Left forelimb (tissue), 1 donor: ENCODE measurements around the gene MOB2.

ENCODE experiments used
- DNase-seq: peaks from one replicate; pipeline ENCODE4 v3.0.0-alpha.2; 2018; ENCODE audit warnings: low spot score

Gene MOB2

DNA sequence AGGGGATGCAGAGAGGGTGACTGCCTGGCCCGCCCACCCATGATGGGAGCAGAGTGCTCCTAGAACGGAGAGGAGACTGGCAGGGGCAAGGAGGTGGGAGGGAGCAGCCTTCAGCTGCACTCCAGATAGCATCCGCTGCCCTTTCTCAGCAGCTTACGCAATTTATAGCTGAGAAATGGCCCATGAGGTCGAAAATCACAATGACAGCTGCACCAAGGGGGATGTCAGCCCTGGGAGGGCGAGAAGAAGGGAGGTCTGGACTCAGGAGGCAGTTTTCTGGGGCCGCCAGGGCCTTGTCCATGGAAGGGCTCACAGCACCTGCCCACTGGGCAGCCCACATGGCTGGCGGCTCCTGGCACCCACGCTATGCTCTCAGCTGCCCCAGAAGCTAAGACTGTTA is 17.6 kb upstream of the MOB2 start:
- DNase-seq = no peak

DNA sequence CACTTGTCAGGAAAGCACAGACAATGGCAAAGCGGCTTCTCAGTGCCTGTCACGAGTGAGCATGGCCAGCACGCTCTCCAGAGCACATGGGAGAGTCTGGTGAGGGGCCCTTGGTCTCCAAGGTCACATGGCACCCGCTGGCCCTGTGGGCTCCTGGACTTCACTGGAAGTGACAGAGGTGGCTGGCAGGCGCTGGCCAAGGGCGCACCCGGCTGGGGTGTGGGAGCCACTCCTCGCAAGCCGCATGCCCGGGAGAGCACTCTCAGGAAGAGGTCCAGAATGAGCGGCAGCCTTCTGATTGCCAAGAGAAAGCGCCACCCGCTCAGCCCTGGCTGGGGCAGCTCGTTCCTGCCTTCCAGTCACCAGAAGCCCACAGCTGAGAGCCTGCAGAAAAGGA is 17.1 kb upstream of the MOB2 start:
- no peak for DNase-seq

DNA sequence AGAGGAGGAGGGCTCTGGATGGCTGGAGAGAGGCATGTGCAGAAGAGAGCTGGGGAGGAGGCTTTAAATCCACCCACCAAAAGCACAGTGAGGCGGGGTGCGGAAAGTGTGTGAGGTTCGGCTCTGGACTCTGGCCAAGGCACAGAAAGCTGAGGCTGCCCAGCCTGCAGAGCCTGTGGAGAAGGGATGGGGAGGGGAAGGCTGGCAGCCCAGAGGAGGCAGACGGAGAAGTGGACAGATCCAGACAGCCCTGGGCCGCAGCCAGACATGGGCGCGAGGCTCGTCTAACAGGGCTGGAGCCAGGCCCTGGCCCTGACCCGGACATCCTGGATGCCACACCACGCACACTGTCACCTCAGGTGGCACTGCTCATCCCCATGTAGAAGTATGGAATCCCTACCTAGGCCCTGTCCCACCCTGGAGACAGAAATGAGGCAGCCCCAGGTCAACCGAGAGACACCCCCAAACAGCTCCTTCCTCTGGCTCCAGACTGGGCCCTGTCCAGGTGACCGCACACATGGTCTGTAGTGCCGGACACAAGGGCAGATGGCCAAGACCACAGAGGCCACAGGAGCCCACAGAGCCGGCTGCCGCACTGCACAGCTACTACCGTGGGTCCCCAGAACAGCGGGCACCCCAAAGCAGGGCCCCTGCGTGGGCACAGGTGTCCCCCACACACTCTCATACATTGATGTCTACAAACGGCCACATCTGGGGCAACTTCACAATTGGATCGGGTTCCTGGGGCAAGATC is 16.6 kb upstream of the MOB2 start:
- no peak for DNase-seq

DNA sequence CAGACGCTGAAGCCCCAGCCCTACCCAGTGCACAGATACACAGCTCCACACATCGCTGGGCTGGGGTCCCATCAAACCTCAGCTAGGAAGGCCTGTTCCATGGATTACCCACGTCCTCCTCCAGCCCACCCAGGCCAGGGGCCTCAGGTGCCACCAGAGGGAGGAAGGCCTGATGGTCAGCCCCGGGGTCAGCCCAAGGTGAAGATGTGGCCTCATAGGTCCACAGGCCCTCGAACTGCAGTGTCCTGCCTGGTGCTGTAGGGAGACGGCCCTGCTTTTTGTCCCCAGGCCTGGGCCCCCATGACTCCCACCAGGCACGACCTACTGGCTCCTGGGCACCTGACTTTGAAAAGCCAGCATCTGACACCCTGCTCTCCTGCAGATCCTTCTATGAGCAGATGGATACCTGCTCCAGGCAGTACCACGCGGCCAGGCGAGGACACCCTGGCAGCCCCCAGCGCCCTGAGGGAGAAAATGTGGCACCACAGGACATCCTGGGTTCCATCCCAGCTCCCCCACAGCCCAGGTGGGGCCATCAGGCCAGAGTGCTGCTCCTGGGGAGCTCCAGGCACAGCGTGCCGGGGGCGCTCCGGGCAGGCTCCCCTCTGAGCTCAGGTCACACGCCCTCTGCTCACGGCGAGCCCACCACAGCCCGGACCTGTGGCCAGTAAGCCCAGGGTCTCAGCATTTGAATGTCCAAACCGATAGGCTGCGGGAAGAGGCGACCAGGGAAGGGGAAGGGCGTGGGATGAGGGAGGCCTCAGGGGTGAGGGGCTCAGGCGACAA is 15.8 kb upstream of the MOB2 start:
- no peak for DNase-seq

DNA sequence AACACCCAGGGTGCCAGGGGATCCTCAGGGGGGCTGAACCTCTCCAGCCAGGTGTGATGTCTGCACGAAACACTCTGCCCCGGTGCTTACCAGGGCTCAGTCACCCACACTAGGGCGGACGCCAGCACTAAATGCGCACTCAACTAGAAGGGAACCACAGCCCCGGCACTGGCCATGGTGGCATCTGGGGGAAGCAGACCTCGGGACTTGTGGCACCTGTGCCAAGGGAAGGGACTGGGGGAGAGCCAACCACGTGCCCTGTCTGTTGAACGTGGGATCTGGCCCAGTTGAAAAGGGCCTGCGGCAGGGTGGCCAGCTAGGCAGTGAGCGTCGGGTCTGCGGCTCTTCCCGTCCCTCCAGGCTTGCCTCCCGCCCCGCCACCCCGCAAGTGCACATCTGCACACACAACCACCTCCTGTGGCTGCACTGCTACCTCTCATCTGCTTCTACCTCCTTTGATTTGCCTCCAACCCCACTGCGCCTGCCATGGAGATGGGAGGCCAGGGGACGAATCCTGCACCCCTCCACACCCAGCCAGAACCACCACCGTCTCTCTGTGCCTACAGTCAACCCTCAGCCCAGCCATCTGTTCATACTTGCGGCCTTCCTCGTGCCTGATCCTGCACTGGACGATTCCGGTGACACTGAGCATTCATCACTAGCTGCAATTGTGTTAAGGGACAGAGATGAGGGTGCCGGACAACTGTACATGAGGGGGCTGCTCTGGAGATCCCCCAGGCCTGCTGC is 15.0 kb upstream of the MOB2 start:
- no peak for DNase-seq

DNA sequence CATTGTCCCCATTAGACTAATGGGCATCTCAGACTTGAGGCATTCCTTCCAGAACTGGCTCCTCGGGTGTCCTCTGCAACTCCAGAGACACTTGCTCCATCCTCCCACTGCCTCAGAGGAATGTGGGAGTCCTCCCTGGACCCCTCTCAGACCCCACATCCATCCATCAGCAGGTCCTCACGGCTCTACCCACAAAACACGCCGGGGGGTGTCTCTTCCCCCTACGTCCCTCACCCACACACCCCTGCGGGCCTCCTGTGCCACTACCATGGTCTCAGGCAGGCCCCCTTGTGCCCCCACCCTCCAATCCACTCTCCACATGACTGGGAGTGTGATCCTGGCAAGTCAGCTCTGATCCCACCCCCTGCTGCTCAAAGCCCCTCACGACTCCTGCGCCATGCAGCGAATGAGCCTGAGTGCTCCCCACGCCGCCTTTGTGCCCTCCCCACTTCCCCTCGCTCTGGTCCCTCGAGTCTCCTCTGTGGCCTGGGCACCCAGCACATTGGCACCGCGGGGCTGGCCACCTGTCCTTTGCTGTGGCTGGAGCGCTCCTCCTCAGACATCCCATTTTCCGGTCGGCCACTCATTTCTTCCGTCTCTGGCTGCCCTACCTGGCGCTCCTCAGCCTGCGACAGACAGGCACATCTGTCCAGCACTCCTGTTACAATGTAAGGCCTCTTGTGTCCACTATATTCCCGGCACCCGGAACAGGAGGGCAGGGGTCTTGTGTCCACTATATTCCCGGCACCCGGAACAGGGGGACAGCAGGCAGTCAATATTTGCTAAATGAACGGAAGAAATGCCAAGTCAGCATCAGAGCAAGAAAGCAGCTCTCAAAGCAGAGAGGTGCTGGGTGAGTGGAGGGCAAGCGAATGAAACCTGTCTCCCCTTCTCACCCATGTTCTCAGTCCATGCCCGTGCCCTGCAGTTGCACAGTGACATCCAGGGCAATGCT is 14.2 kb upstream of the MOB2 start:
- DNase-seq = no peak

DNA sequence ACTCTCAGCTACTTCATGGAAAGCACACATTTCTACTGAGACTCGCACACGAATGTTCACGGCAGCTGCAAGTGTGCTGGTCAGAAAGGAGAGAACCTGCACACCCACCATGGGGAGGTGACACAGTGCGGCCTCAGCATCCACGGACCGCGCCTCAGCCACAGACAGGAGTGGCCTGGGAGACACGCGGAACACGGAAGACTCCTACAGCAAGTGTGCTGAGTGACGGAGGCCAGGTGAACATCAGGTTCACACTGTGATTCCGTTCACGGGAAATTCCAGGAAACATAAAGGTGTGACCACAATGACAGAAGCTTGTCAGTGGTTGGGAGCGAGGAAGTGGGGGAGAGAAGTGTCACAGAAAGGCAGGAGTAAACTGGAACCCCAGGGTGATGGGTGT is 13.3 kb upstream of the MOB2 start:
- no peak for DNase-seq

DNA sequence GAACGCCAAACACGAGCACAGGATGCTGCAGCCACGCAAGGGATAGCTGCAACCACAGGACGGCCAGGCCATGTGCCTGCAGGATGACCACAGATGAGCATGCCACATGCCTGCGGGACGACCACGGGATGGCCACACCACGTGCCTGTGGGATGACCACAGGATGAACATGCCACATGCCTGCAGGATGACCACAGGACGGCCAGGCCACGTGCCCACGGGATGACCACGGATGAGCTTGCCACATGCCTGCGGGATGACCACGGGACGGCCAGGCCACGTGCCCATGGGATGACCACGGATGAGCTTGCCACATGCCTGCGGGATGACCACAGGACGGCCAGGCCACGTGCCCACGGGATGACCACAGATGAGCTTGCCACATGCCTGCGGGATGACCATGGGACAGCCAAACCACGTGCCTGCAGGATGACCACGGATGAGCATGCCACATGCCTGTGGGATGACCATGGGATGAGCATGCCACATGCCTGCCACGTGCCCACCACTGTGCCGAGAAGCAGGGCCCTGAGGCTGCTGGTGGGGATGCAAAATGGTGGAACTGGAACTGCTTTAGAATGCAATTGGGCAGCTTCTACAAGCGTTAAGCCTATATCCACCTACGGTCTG is 12.8 kb upstream of the MOB2 start:
- no peak for DNase-seq

DNA sequence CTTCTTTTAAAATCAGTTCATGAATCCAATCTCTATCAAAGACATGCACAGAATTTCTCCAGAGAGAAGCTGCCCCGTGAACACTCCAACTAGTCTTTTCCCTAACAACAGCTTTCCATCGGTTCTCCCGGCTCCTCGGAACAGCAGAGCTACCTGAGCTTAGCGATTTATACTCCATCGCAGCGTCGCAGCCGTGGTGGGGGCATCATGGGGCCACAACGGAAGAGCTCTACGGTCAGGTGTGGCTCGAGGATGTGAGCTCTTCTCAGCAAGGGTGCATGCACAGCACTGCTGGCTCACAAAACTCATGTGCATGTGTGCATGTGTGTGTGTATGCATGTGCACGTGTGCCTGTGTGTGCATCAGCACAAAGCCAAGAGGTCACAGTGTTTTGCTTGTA is 11.7 kb upstream of the MOB2 start:
- DNase-seq = no peak

DNA sequence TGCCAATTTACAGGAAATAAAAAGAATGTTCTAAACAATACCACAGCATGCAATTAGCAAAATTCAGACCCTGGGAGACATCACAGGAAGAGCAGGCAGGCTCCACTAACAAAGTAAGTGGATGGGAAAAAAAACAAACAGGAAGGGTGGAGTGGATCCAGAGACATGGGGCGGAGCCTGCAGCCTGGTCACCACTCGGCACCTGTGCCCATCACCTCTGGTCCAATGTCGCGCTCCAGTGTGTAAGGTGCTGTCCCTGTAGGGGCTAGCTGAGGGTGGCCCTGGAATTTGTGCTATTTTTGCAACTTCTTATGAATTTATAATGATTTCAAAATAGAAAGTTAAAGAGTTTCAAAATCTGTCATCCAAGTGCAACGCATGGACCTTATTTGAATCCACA is 11.0 kb upstream of the MOB2 start:
- DNase-seq = no peak

DNA sequence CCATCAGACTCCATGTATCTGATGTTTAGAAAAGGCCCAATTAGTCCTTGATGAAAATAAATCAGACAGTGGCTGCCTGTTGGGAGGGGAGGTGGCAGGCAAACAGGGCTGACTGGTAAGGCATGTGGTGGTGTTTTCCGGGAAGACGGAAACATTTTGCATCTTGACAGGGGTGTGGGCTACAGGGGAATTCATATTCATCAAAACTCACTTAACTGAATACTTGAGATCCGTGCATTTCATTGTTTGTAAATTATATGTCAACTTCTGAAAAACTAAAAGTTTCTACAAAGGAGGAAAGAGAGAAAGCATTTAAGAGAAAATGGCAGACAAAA is 10.1 kb upstream of the MOB2 start:
- no peak for DNase-seq

DNA sequence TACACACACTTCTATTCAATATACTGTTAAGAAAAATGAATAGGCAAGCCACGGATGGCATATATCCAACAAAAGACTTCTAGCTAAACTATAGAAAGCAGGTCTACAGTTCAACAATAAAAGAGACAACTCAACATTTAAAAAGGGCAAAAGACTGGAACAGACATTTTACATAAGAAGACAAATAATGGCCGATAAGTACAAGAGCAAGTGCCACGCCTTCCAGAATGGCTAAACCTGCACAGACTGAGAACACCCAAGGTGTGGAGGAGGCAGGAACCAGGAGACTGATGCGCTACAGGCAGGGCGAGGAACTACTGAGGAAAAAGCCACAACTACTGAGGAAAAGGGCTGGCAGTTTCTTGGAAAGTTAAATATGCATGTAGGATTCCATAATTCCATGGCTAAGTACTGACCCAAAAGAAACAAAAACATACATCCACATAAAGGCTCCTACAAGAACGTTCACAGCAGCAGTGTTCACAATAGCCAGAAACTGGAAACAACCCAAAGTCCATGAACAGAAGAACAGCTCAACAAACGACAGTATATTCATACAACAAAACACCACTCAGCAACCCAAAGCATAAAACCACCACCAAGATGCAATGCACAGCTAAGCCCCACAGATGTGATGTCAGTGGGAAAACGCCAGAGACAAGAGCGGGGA is 9.6 kb upstream of the MOB2 start:
- no peak for DNase-seq

DNA sequence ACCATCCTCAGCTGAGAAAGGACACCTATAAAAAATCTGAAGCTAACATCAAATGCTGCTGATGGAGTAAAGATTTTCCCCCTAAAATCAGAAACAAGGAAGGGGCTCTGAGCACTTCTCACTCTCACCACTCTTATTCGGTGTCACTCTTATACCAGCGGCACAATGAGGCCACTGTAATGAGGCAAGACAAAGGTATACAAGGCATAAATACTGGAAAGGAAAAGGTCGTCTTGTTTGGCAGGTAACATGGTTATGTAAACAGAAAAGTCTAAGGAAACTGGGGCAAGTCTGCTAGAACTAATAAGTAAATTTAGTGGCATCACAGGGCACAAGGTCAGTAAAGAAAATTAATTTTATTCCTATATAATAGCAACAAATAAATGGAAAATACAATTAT is 8.1 kb upstream of the MOB2 start:
- no peak for DNase-seq

DNA sequence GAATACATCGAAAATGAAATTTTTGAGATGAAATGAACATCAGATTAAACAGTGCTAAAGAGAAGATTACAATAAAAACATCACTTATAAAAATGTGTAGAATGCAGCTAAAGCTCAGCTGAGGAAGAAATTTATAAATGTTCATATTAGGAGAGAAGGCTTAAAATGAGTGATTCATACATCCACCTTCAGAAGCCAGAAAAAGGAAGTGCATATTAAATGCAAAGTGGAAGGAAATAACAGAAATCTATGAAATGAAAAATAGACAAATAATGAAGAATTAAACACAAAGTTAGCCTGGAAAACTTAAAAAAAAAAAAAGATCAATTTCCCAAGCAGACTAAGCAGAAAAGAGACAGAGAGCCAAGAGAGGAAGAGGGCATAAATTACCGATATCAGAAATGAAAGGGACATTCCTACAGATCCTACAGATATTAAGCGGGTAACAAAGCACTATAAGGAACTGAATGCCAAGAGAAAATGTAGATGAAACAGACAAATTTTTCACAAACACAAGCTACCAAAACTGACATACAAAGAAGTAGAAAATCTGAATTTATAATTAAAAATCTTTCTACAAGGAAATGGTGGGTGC is 7.2 kb upstream of the MOB2 start:
- DNase-seq = no peak

DNA sequence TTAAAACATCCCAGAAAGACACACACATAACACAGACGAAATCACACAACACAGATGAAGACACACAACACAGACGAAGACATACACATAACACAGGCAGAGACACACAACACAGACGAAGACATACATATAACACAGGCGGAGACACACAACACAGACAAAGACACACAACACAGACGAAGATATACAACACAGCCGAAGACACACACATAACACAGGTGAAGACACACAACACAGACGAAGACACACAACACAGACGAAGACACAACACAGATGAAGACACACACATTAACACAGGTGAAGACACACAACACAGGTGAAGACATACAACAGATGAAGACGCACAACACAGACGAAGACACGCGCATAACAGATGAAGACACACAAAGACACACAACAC is 4.8 kb upstream of the MOB2 start:
- DNase-seq = no peak

DNA sequence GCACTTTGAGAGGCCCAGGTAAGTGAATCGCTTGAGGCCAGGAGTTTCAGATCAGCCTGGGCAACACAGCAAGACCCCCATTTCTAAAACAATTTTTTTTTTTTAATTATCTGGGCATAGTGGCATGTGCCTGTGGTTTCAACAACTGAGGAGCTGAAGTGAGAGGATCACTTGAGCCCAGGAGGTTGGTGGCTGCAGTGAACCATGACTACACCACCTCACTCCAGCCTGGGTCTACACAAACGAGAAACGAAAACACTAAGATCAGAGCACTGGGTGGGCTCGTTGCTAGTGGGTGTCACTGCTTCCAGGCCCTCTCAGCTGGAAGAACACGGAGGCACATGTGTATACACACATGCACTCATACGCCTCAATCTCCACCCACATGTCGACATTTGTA is 4.1 kb upstream of the MOB2 start:
- no peak for DNase-seq

DNA sequence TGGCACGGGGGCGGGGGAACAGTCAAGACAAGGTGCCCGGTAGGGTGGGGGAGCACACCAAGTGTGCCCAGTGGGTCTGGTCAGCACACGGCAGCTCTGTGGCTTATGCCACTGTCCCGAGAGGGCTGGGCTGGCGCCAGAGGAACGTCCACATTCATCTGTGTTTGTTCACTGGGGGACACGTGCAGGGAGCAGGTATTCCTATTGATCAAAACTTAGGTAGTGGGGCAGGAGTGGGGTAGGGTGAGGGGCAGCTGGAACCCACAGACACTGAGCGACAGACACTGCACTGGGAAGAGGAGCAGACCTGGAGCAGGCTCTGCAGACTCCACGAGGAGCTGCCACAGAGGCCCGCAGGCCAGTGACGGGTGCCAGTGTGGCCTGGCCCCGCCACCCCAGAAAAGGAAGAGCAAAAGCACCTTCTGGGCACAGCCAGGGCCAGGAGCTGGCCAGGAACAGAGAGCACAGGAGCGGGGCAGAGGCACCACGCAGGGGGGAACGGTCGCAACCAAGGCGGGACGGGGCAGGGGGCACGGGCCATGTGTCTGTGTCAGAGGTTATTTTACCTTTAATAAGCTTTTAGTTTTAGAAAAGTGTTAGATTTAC is 2.1 kb upstream of the MOB2 start:
- DNase-seq = no peak

DNA sequence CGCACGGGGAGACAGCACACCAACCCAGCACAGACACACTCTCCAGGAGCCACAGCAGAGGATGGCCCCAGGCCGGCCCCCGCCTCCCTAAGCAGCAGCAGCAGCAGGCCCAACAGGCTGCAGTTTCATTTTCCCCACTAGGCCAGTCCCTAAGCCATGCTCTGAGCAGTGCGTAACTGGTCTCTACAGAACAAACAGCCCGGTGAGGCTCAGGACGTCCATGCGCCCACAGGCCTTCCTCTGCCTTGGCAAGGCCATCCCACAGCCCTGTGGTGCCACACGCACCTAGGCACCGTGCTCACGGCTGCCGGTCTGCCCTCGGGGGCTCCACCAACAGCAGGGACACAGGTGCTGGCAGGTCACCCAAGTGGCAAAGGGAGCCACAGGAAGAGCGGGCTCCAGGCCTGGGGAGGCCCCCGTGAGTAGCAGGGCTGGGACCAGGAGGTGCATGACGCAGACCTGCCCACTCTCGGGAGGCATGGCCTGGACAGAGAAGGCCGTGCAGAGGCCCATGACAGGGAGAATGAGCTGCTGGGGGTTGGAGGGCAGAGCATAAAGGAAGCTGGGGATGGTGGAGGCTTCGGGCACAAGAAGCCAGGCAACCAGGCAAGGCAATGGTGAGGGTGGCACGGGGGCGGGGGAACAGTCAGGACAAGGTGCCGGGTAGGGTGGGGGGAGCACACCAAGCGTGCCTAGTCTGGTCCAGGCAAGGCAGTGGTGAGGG is 1.4 kb upstream of the MOB2 start:
- no peak for DNase-seq

DNA sequence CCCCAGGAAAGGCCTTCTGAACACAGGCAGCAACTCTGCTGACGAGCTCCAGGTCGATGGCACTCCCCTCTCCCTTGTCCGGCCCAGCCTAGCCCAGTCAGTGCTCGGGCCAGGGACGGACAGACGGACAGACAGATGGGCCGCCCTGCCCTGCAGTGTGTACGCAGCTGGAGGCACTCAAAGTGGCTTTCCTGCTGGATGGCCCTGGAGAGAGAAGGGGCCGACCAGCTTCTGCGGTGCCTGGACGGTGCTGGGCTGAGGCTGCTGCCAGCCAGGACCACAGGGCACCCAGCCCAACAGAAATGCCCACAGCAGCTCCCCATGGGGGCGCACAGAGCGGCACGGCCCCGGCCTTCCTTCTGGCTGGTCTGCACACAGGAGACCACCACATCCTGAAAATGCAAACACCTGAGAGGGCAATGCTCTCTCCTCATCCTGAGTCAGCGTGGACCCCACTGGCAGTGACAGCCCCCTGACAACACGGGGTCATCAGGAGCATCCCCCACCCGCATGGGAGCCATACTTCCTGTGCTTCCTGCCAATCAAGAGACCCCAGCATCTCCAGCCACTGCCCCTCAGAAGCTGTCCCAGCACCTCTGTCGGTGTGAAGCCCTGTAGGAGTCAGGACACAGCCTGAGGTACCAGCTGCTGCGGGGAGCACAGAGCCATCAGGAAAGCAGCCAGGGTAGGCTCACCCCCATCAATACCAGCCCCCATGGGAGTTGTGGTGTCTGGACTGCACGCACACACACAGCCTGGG is 692 bp upstream of the MOB2 start:
- no peak for DNase-seq
